Activated CD4-positive, alpha-beta T cell treated with anti-CD3 and anti-CD28 coated beads for 36 hours (primary cell): ENCODE results near the gene TCF3. TPM values are rescaled to one million over a fixed set of nuclear protein-coding genes. Genes with fewer than 3 reads are reported as not detected.
"Not testable (repeated sequence)": the region's sequence is repeated elsewhere in the genome, so short reads cannot be mapped to it uniquely, and the experiment has no call there.

ENCODE experiments used
- ATAC-seq: fragments of 200-7000 bp; cut with Tn5 transposase; one replicate; pipeline ENCODE4 v1.10.0; 2021; ENCODE audit warnings: mild to moderate bottlenecking, moderate library complexity
- CTCF ChIA-PET: fragments of 350-600 bp; sonication (Branson Sonifier 250); formaldehyde crosslinking; loops from one replicate; lab custom pipeline; 2021; ENCODE audit warnings: antibody characterized with exemption; lab: Charles Lee
- POLR2A ChIA-PET: fragments of 350-600 bp; sonication (Branson Sonifier 250); formaldehyde crosslinking; loops from one replicate; lab custom pipeline; 2021; ENCODE audit warnings: antibody characterized with exemption, inconsistent platforms; lab: Charles Lee
- DNase-seq: peaks from one replicate; pipeline ENCODE4 v3.0.0-alpha.2; 2020
- H3K27ac Mint-ChIP-seq: one replicate; pipeline ENCODE4 v1.8.0; 2021; ENCODE audit warnings: mixed read lengths
- H3K27me3 Mint-ChIP-seq: one replicate; pipeline ENCODE4 v1.8.0; 2021; ENCODE audit warnings: mixed read lengths
- H3K36me3 Mint-ChIP-seq: one replicate; pipeline ENCODE4 v1.8.0; 2021; ENCODE audit warnings: low read depth, mixed read lengths
- H3K4me1 Mint-ChIP-seq: one replicate; pipeline ENCODE4 v1.8.0; 2021; ENCODE audit warnings: mixed read lengths
- H3K4me3 Mint-ChIP-seq: one replicate; pipeline ENCODE4 v1.8.0; 2021; ENCODE audit warnings: mild to moderate bottlenecking, moderate library complexity, mixed read lengths
- H3K9me3 Mint-ChIP-seq: one replicate; pipeline ENCODE4 v1.8.0; 2021; ENCODE audit warnings: low read depth, mixed read lengths
- intact Hi-C, 2 experiments: fragments of 100-400 bp; cut with DNase I in 1 of 2; cut with micrococcal nuclease in 1 of 2; formaldehyde crosslinking; loops; one replicate each; pipeline versions ENCODE4 v1.14.2 to v1.15.1; 2022 to 2024; cut with DNase I, micrococcal nuclease
- total RNA-seq, 2 experiments: library from RNA; stranded (reverse); gene quantifications; one replicate each; pipeline ENCODE4 v1.2.3, GENCODE V29; 2021

Gene TCF3
- total RNA-seq, 2 experiments from 2014 or later, result 115 to 133 TPM

DNA sequence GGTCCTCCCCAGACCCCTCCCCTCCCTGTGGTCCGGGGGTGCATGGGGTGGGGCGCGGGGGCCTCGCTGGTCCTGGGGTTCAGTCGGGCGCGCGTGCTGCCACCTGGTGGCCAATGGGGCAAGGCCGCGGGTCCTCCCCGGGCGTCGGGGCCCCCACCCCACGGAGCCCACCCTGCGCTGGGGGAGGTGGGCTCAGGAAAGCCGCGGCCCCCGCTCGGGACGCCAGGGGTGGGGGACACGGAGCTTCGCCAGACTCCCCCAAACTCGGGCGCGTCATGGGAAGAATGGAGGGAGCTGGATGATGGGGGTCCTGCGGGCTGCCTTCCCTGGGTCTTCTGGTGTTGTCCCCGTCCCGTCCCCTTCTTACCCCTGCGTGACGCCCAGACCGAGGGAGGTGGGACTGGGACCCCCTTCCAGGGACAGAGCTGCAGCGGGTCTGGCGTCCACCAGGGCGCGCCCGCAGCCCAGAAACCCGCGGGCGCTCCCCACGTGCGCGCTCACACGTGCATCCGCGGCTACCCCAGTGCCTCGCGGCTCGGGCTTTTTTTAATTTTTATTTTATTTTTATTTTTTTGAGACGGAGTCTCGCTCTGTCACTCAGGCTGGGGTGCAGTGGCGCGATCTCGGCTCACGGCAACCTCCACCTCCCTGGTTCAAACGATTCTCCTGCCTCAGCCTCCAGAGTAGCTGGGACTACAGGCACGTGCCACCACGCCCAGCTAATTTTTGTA is 19.8 kb upstream of the TCF3 start:
- ChIA-PET CTCF (interaction anchor here (0.6 to 3.5 kb wide), 18 partner anchors 10 to 1111 kb away, joined by 3 to 20 read pairs (median 4); partner anchors contain the start of gene TCF3), POLR2A (no interaction called here)
- ATAC-seq (peak; percentile 64), DNase-seq (peak; percentile 78)
- no peak overlapping the region for H3K4me3 Mint-ChIP-seq
- no peaks in the 10 kb centered on the region for H3K36me3 Mint-ChIP-seq
- H3K4me1 Mint-ChIP-seq, result peaks cover 13% of the 10 kb centered on the region
- no peak overlapping the region for H3K27ac Mint-ChIP-seq
- H3K9me3 Mint-ChIP-seq, result no peaks in the 10 kb centered on the region
- intact Hi-C loops, result loop anchor here (1.0 to 10.0 kb wide), 10 partner anchors 19 to 140 kb away; partner anchors contain the start of genes ATP8B3 (in 1 of the 2) and UQCR11 (in 1 of the 2)
- H3K27me3 Mint-ChIP-seq, result peaks cover 46% of the 10 kb centered on the region

- Mint-ChIP-seq H3K27ac (no peak overlapping the region), H3K4me3 (no peak overlapping the region), H3K9me3 (no peaks in the 10 kb centered on the region), H3K27me3 (peaks cover 41% of the 10 kb centered on the region), H3K4me1 (peaks cover 13% of the 10 kb centered on the region), H3K36me3 (no peaks in the 10 kb centered on the region)
- ATAC-seq (peak; percentile 37), DNase-seq (no peak)
- POLR2A ChIA-PET, result no interaction called here
- CTCF ChIA-PET, result interaction anchor here (0.6 to 3.5 kb wide), 9 partner anchors 13 to 575 kb away, joined by 3 to 20 read pairs (median 3); no protein-coding TSS in a partner anchor
- intact Hi-C loops, result loop anchor here (1.0 to 10.0 kb wide), 10 partner anchors 18 to 141 kb away; partner anchors contain the start of genes ATP8B3 (in 1 of the 2) and UQCR11 (in 1 of the 2)
Observed at GRCh38 chr19:1671716-1672037, 19.3 kb upstream of the TCF3 start.

- CTCF ChIA-PET, result interaction anchor here (0.6 to 3.5 kb wide), 3 partner anchors 27 to 111 kb away, joined by 3 to 20 read pairs (median 3); no protein-coding TSS in a partner anchor
- H3K27ac Mint-ChIP-seq, H3K9me3 Mint-ChIP-seq, H3K36me3 Mint-ChIP-seq, DNase-seq, ATAC-seq, H3K4me3 Mint-ChIP-seq, POLR2A ChIA-PET: not testable (repeated sequence)
- Mint-ChIP-seq H3K27me3 (peaks cover 36% of the 10 kb centered on the region), H3K4me1 (peaks cover 13% of the 10 kb centered on the region)
- intact Hi-C loops, result loop anchor here (5.0 to 10.0 kb wide), 4 partner anchors 63 to 124 kb away; partner anchors contain the start of gene UQCR11 (in 1 of the 2)
Observed at GRCh38 chr19:1670747-1671146, 18.3 kb upstream of the TCF3 start.

DNA sequence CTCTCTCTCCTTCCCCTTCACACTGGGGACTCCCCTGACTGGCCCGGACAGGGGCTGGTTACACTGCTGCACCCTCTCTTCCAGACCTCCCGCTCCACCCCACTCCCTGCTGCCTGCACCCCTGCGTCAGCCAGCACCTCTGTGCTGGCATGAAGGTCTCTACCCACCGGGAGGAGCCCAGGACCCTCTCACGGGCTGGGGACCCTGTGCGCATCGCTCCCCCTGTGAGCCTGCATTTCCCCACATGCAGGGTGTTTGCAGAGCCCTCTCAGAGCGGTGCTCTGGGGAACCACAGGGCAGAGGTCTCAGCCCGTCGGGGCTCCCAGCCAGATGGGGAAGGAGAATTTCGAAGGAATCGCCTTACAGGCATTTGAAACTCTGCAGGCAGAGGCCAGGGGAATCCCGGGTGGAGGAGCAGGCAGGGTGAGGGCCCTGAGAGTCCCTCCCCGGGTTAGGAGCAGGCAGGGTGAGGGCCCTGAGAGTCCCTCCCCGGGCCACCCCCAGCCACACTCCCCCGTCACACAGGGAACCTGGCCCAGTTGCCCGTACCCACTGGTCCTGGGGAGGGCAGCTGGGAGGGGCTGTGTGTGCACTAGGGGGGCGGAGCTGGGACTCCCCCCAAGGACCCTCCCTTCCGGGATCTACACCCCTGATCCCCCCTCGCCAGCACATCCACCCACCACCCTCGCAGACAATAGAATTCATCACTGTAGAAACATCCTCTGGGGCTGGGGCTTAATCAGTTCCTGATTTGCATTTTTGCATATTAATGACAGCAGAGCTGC is 16.3 kb upstream of the TCF3 start:
- ChIA-PET POLR2A (no interaction called here), CTCF (interaction anchor here (1.0 kb wide), 1 partner anchor 122 kb away, joined by 3 read pairs; no protein-coding TSS in a partner anchor)
- H3K27ac Mint-ChIP-seq, result no peak overlapping the region
- H3K27me3 Mint-ChIP-seq, result peaks cover 27% of the 10 kb centered on the region
- peak; percentile 47 for DNase-seq
- H3K4me1 Mint-ChIP-seq, result peaks cover 15% of the 10 kb centered on the region
- no peaks in the 10 kb centered on the region for H3K36me3 Mint-ChIP-seq
- no peaks in the 10 kb centered on the region for H3K9me3 Mint-ChIP-seq
- peak; percentile 37 for ATAC-seq
- intact Hi-C loops, result no loop called here
- no peak overlapping the region for H3K4me3 Mint-ChIP-seq

DNA sequence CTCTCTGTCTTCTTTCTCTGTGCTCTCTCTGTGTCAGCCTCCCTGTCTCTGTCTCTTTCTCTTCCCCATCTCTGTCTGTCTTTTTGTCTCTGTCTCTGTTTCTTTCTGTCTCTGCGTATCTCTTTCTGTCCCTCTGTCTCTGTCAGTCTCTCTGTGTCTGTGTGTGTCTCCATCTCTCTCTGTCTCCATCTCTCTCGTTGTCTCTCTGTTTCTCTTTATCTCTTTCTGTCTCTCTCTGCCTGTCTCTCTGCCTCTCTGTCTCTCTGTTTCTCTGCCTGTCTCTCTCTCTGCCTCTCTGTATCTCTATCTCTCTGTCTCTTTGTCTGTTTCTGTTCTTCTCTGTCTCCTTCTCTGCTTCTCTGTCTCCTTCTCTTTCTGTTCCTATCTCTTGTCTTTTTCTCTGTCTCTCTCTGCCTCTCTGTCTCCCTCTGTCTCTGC is 15.7 kb upstream of the TCF3 start:
- DNase-seq, result no peak

DNA sequence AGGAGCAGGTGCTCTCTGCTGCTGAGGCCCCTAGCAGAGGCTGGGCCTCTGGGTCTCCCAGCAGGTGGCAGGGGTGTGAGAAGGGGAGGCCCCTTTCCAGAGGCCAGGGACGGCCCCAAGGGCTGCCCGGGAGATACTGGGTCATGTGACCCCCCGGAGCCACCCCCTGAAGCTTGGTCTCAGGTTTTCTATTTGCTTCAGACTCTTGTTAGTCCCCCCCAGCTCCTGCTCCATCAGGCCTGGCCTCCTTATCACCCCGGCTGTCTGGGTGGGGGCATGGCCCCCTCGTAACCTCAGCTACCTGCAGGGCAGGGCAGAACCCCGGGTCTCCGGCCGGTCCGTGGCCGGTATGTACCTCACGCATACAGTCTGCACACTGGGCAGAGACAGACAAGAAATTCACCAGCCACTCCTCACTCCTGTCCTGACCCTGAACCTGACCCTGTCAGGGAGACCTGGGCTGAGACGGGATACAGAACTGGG is 13.2 kb upstream of the TCF3 start:
- Mint-ChIP-seq H3K36me3 (no peaks in the 10 kb centered on the region), H3K4me1 (peaks cover 17% of the 10 kb centered on the region), H3K27me3 (peaks cover 20% of the 10 kb centered on the region), H3K27ac (no peak overlapping the region), H3K9me3 (no peaks in the 10 kb centered on the region), H3K4me3 (no peak overlapping the region)
- no peak for ATAC-seq
- DNase-seq, result no peak
- intact Hi-C loops, result no loop called here
- CTCF ChIA-PET, result interaction anchor here (0.7 kb wide), 1 partner anchor 116 kb away, joined by 3 read pairs; no protein-coding TSS in a partner anchor
- POLR2A ChIA-PET, result no interaction called here

More for the DNA sequence above, 15.7 kb upstream of the TCF3 start:
- Mint-ChIP-seq H3K4me3 (no peak overlapping the region), H3K36me3 (no peaks in the 10 kb centered on the region), H3K9me3 (no peaks in the 10 kb centered on the region), H3K27ac (no peak overlapping the region), H3K27me3 (peaks cover 24% of the 10 kb centered on the region), H3K4me1 (peaks cover 15% of the 10 kb centered on the region)
- intact Hi-C loops, result no loop called here
- ATAC-seq, result no peak
- CTCF ChIA-PET, result interaction anchor here (0.7 kb wide), 1 partner anchor 141 kb away, joined by 3 read pairs; no protein-coding TSS in a partner anchor
- POLR2A ChIA-PET, result no interaction called here

- peaks cover 16% of the 10 kb centered on the region for H3K4me1 Mint-ChIP-seq
- H3K4me3 Mint-ChIP-seq, result no peak overlapping the region
- intact Hi-C loops, result no loop called here
- ChIA-PET POLR2A (no interaction called here), CTCF (no interaction called here)
- H3K27ac Mint-ChIP-seq, result no peak overlapping the region
- H3K36me3 Mint-ChIP-seq, result no peaks in the 10 kb centered on the region
- peaks cover 13% of the 10 kb centered on the region for H3K27me3 Mint-ChIP-seq
- DNase-seq (peak; percentile 72), ATAC-seq (peak; percentile 57)
- no peaks in the 10 kb centered on the region for H3K9me3 Mint-ChIP-seq
Observed at GRCh38 chr19:1663852-1664251, 11.4 kb upstream of the TCF3 start.

DNA sequence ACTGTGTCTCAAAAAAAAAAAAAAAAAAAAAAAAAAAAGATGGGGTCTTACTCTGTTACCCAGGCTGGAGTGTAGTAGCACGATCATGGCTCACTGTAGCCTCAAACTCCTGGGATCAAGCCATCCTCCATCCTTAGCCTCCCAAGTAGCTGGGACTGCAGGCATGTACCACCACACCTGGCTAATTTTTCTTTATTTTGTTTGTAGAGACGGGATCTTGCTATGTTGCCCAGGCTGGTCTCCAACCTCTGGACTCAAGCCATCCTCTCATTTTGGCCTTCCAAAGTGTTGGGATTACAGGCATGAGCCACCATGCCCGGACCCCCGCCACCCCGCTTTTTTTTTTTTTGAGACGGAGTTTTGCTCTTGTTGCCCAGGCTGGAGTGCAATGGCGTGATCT is 10.8 kb upstream of the TCF3 start:
- H3K9me3 Mint-ChIP-seq, intact Hi-C loops, H3K4me3 Mint-ChIP-seq, H3K36me3 Mint-ChIP-seq, ATAC-seq, POLR2A ChIA-PET, DNase-seq, H3K27me3 Mint-ChIP-seq, H3K27ac Mint-ChIP-seq: not testable (repeated sequence)
- H3K4me1 Mint-ChIP-seq, result peaks cover 11% of the 10 kb centered on the region
- CTCF ChIA-PET, result interaction anchor here (2.6 kb wide), 1 partner anchor 10 kb away, joined by 12 read pairs; no protein-coding TSS in a partner anchor

- intact Hi-C loops, result no loop called here
- no peak for DNase-seq
- ChIA-PET CTCF (interaction anchor here (2.6 kb wide), 1 partner anchor 11 kb away, joined by 12 read pairs; no protein-coding TSS in a partner anchor), POLR2A (no interaction called here)
- H3K27me3 Mint-ChIP-seq, result no peaks in the 10 kb centered on the region
- peaks cover 7% of the 10 kb centered on the region for H3K4me1 Mint-ChIP-seq
- no peak overlapping the region for H3K4me3 Mint-ChIP-seq
- H3K9me3 Mint-ChIP-seq, result no peaks in the 10 kb centered on the region
- H3K27ac Mint-ChIP-seq, result no peak overlapping the region
- H3K36me3 Mint-ChIP-seq, result no peaks in the 10 kb centered on the region
- no peak for ATAC-seq
Observed at GRCh38 chr19:1661995-1662394, 9.6 kb upstream of the TCF3 start.

DNA sequence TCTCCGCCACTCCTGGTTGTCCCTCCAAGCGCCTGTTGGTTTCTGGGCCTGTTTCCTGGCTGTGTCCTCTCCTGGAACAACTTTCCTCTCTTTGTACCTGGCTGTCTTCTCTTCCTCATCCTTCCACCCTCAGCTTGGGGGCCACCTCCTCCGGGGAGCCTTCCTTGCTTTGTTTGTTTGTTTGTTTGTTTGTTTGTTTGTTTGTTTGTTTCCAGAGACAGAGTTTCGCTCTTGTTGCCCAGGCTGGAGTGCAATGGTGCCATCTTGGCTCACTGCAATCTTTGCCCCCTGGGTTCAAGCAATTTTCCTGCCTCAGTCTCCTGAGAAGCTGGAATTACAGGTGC is 6.6 kb upstream of the TCF3 start:
- no peak for DNase-seq
- H3K4me3 Mint-ChIP-seq, result no peak overlapping the region
- CTCF ChIA-PET, result interaction anchor here (1.7 kb wide), 1 partner anchor 13 kb away, joined by 7 read pairs; no protein-coding TSS in a partner anchor
- no peaks in the 10 kb centered on the region for H3K36me3 Mint-ChIP-seq
- no peaks in the 10 kb centered on the region for H3K27me3 Mint-ChIP-seq
- POLR2A ChIA-PET, result no interaction called here
- no peaks in the 10 kb centered on the region for H3K9me3 Mint-ChIP-seq
- no peak for ATAC-seq
- H3K4me1 Mint-ChIP-seq, result peaks cover 7% of the 10 kb centered on the region
- intact Hi-C loops, result no loop called here
- H3K27ac Mint-ChIP-seq, result no peak overlapping the region
